ENCODE results near the gene RBMS3. TPM values are rescaled to one million over a fixed set of nuclear protein-coding genes. Genes with fewer than 3 reads are reported as not detected.

Gene RBMS3
- total RNA-seq, 2 donors from 2014 or later = 27.3 to 51.4 TPM

GRCh38 chr3:30012941-30013543 lies 732.2 kb downstream of the RBMS3 start:
- H3K4me1 ChIP-seq = no peaks in the 10 kb centered on the region
- no peaks in the 10 kb centered on the region for H3K36me3 ChIP-seq
- no peaks in the 10 kb centered on the region for H3K27me3 ChIP-seq
- TF ChIP-seq CTCF (IDR thresholded peaks at IDR 0.05) = peak; percentile 50 to 74
- H3K27ac ChIP-seq = no peak overlapping the region
- DNase-seq (ENCODE audit: low spot score) = peak; percentile 66
- H3K4me3 ChIP-seq = no peak overlapping the region
- no peaks in the 10 kb centered on the region for H3K9me3 ChIP-seq

DNA sequence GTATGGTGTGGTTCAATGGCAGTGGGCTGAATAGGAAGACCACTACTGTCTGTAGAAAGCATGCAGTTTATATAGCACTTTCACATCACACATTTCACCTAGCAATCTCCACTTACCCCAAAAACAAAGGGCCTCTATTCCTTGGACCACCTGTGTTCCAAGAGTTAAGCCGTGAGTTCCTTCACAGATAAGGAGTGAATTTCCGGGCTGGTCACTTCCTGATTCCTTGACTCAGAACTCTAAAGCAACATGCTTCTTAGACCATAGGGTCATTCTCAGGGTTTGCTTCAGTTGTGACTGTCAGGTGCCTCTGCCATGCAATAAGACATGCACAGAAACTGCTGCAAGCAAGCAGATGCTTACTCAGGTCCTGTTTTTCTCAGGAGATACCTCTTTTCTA lies 737.0 kb downstream of the RBMS3 start:
- Histone ChIP-seq H3K27ac (no peak overlapping the region), H3K9me3 (no peaks in the 10 kb centered on the region), H3K36me3 (no peaks in the 10 kb centered on the region), H3K4me1 (no peaks in the 10 kb centered on the region), H3K27me3 (no peaks in the 10 kb centered on the region), H3K4me3 (no peak overlapping the region)
- no peak for TF ChIP-seq CTCF (IDR thresholded peaks at IDR 0.05)
- DNase-seq (ENCODE audit: low spot score) = no peak

DNA sequence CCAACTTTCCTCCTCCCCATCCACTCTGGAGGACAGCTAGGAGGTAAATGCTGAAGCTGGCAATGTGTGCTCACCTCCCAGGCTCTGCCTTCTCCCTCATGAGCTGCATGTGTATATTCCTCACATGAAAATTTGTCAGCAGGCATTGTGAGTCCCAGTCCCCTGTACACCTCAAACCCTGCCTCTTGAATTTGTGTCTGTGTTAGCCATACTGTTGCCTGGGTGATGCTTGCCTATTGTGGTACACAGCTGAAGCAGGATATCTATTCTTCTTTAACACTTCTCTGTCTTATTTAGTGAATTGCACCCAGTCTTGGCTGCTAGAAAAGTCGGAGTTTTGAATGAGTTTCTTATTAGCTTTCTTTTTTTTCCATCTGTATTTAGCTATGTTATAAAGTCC lies 739.5 kb downstream of the RBMS3 start:
- Histone ChIP-seq H3K4me3 (no peak overlapping the region), H3K4me1 (no peaks in the 10 kb centered on the region), H3K27me3 (no peaks in the 10 kb centered on the region), H3K27ac (no peak overlapping the region), H3K9me3 (no peaks in the 10 kb centered on the region), H3K36me3 (no peaks in the 10 kb centered on the region)
- no peak for TF ChIP-seq CTCF (IDR thresholded peaks at IDR 0.05)
- no peak for DNase-seq (ENCODE audit: low spot score)

GRCh38 chr3:30024466-30024865 lies 743.6 kb downstream of the RBMS3 start:
- Histone ChIP-seq H3K27ac (no peak overlapping the region), H3K9me3 (no peaks in the 10 kb centered on the region), H3K27me3 (no peaks in the 10 kb centered on the region), H3K4me1 (no peaks in the 10 kb centered on the region), H3K4me3 (no peak overlapping the region), H3K36me3 (no peaks in the 10 kb centered on the region)
- no peak for TF ChIP-seq CTCF (IDR thresholded peaks at IDR 0.05)
- no peak for DNase-seq (ENCODE audit: low spot score)

- H3K36me3 ChIP-seq = no peaks in the 10 kb centered on the region
- TF ChIP-seq CTCF (IDR thresholded peaks at IDR 0.05) = no peak
These were observed 746.0 kb downstream of the RBMS3 start for GRCh38 chr3:30026851-30027250.

More at GRCh38 chr3:30026851-30027250, 746.0 kb downstream of the RBMS3 start:
- H3K27me3 ChIP-seq = no peaks in the 10 kb centered on the region
- H3K9me3 ChIP-seq = no peaks in the 10 kb centered on the region
- no peak for DNase-seq (ENCODE audit: low spot score)
- H3K4me1 ChIP-seq = no peaks in the 10 kb centered on the region
- H3K4me3 ChIP-seq = no peak overlapping the region
- H3K27ac ChIP-seq = no peak overlapping the region
